Panc1 (cell line): ENCODE data around the gene NOMO2. TPM values are rescaled to one million over a fixed set of nuclear protein-coding genes. Genes with fewer than 3 reads are reported as not detected.
"Not testable (repeated sequence)": the region's sequence is repeated elsewhere in the genome, so short reads cannot be mapped to it uniquely, and the experiment has no call there.

Experiments
- ATAC-seq: fragments of 200-7000 bp; cut with Tn5 transposase; 2 replicates; pipeline ENCODE4 v1.9.1; 2020; ENCODE audit warnings: mild to moderate bottlenecking, moderate library complexity
- BruUV-seq: library from RNA; stranded (reverse); fragments of 400-500 nt; replicated peaks from 2 replicates; lab custom pipeline; 2021; lab: Mats Ljungman, UMichigan
- CTCF ChIA-PET: fragments of 300-600 bp; sonication (Branson Sonifier 250); formaldehyde crosslinking; loops from one replicate; lab custom pipeline; 2022; ENCODE audit warnings: antibody characterized with exemption; lab: Charles Lee
- POLR2A ChIA-PET: fragments of 300-600 bp; sonication (Branson Sonifier 250); formaldehyde crosslinking; loops from one replicate; lab custom pipeline; 2022; ENCODE audit warnings: antibody characterized with exemption; lab: Charles Lee
- DNase-seq: peaks from one replicate; pipeline ENCODE4 v3.0.0-alpha.2; 2010; ENCODE audit warnings: low read depth, low spot score
- H3K27ac ChIP-seq: 2 replicates; pipeline ENCODE4 v1.5.1; 2011; ENCODE audit warnings: mild to moderate bottlenecking, low read length, inconsistent platforms
- H3K27me3 ChIP-seq: fragments of 200-500 bp; sonication (Bioruptor generic); 2 replicates; pipeline ENCODE4 v1.6.0; 2014; ENCODE audit warnings: low read length, inconsistent platforms; ENCODE audit not compliant: control insufficient read depth, insufficient read depth
- H3K36me3 ChIP-seq: fragments of 200-500 bp; sonication (Bioruptor generic); 2 replicates; pipeline ENCODE4 v1.5.1; 2014; ENCODE audit warnings: inconsistent platforms, mild to moderate bottlenecking, low read length, moderate library complexity; ENCODE audit not compliant: control insufficient read depth, insufficient read depth
- H3K4me1 ChIP-seq: 2 replicates; pipeline ENCODE4 v1.5.1; 2011; ENCODE audit warnings: inconsistent platforms, mild to moderate bottlenecking, low read length, moderate library complexity; ENCODE audit not compliant: control insufficient read depth, insufficient read depth
- H3K4me3 ChIP-seq, 2 experiments: 2 replicates each; pipeline ENCODE4 v1.5.1; 2011 to 2012; ENCODE audit warnings: low read depth in 2 of 2, low read length in 2 of 2, mild to moderate bottlenecking in 2 of 2, inconsistent platforms in 1 of 2, moderate library complexity in 1 of 2
- H3K9me3 ChIP-seq: fragments of 200-500 bp; sonication (Bioruptor generic); 2 replicates; pipeline ENCODE4 v1.5.1; 2014; ENCODE audit warnings: low read depth, mild to moderate bottlenecking, inconsistent platforms, low read length, moderate library complexity; ENCODE audit not compliant: control insufficient read depth, insufficient read depth
- in situ Hi-C: cut with HindIII; loops from 2 replicates; pipeline ENCODE4 v1.10.0; 2016; ENCODE audit warnings: low sequenced_read_pairs, low pct_unique_long_range_greater_than_20kb
- intact Hi-C: fragments of 100-400 bp; cut with micrococcal nuclease; formaldehyde crosslinking; loops from one replicate; pipeline ENCODE4 v1.10.0; 2022; ENCODE audit not compliant: unreplicated experiment
- total RNA-seq: library from RNA; stranded (reverse); gene quantifications from one replicate; pipeline ENCODE4 v1.2.1, GENCODE V29; 2021; ENCODE audit not compliant: unreplicated experiment

The NOMO2 gene
- total RNA-seq, 1 experiment from 2014 or later = 293 TPM

DNA sequence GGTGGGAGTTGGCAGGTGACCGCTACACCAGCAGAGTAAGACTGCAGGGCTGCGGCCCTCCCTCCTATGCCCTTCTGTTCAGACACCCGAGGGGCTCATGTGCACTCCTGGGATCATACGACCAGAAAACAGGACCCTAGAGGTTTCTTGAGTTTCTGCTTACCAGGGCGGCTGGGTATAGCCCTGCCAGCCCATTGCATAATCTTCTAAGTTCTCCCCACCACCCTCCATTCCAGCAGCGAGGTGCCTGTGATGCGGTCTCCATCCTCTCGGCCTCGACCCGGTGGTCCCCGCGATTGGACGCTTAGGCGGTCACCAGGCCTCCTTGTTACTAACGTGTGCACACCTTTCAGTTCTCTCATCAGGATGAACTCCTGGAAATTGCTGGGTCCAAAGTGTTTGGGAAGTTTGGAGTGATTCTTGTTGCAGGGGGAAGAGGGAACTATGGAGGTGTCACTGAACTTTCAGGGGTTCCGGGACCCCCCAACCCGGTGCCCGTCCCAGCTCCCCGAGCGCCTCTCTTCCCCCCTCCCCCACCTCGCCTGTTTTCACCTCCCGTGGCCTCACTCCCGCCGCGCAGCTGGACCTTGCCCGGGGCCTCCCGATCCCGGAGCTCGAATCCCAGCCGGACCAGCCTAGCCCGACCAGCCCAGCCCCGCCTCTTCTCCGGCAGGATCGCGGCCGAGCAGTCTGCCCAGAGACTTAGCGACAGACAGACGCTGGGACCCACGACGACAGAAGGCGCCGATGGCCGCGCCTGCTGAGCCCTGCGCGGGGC lies 8.8 kb upstream of the NOMO2 start:
- CTCF ChIA-PET, H3K4me1 ChIP-seq, BruUV-seq: not testable (repeated sequence)

GRCh38 chr16:18560416-18561220 lies 1.3 kb downstream of the NOMO2 start:
- H3K27ac ChIP-seq, intact Hi-C loops, CTCF ChIA-PET, H3K9me3 ChIP-seq, DNase-seq, ATAC-seq, POLR2A ChIA-PET, in situ Hi-C loops, H3K4me1 ChIP-seq, H3K27me3 ChIP-seq, H3K36me3 ChIP-seq: not testable (repeated sequence)
- TSS peak; percentile 86 for BruUV-seq
- H3K4me3 ChIP-seq = peak overlapping the region; percentile 39 to 54

More for the DNA sequence above, 8.8 kb upstream of the NOMO2 start:
- H3K9me3 ChIP-seq, H3K27me3 ChIP-seq, intact Hi-C loops, DNase-seq, in situ Hi-C loops, H3K36me3 ChIP-seq, H3K27ac ChIP-seq, POLR2A ChIA-PET: not testable (repeated sequence)
- peak overlapping the region; percentile 16 to 21; a peak in 2 of 4 replicates for H3K4me3 ChIP-seq
- peak; percentile 90 for ATAC-seq

DNA sequence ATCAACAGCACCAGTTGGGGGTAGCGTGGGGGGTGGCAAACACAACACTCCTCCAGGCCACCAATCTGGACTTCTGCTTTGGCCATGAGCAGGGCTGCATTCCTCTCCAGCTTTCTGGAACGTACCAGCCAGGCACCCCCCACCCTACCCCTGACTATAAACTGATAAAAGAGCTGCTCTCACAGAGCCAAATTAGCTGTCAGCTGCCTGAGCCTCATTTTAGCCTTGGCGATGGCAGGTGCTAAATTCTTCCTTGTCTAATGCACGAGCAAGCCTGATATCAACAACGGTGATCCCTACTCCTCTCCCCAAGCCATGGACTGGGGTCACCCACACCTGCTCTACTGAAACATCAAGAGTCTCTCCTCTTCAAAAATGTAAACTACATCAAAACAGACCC lies 8.2 kb downstream of the NOMO2 start:
- H3K9me3 ChIP-seq, in situ Hi-C loops, CTCF ChIA-PET, H3K36me3 ChIP-seq, intact Hi-C loops, DNase-seq, H3K27ac ChIP-seq, H3K4me3 ChIP-seq, BruUV-seq, H3K4me1 ChIP-seq, POLR2A ChIA-PET, ATAC-seq, H3K27me3 ChIP-seq: not testable (repeated sequence)

GRCh38 chr16:18547382-18547781 lies 14.5 kb downstream of the NOMO2 start:
- H3K4me1 ChIP-seq, CTCF ChIA-PET, H3K27ac ChIP-seq, intact Hi-C loops, POLR2A ChIA-PET, ATAC-seq, DNase-seq, H3K27me3 ChIP-seq, BruUV-seq, in situ Hi-C loops, H3K9me3 ChIP-seq, H3K4me3 ChIP-seq, H3K36me3 ChIP-seq: not testable (repeated sequence)

DNA sequence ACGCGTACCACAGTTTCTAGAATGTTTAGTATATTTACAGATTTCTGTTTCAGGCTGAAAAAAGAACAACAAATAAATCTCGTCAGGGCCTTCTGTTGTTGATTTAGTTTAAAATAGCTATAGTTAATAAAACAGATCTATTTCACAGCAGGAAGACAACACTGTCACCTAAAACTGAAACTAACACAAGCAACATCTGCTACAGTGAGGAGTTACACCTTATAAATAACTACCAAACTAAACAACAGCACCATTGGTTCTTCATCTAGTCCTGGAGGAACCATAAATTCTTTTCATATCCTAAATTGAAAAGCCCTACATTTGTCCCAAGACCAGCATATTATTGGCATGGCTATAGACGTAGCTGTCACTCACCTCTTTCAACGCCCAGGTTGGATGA lies 15.0 kb downstream of the NOMO2 start:
- H3K36me3 ChIP-seq, ATAC-seq, H3K4me3 ChIP-seq, H3K27me3 ChIP-seq, DNase-seq, intact Hi-C loops, CTCF ChIA-PET, BruUV-seq, H3K27ac ChIP-seq, POLR2A ChIA-PET, H3K9me3 ChIP-seq, in situ Hi-C loops, H3K4me1 ChIP-seq: not testable (repeated sequence)

DNA sequence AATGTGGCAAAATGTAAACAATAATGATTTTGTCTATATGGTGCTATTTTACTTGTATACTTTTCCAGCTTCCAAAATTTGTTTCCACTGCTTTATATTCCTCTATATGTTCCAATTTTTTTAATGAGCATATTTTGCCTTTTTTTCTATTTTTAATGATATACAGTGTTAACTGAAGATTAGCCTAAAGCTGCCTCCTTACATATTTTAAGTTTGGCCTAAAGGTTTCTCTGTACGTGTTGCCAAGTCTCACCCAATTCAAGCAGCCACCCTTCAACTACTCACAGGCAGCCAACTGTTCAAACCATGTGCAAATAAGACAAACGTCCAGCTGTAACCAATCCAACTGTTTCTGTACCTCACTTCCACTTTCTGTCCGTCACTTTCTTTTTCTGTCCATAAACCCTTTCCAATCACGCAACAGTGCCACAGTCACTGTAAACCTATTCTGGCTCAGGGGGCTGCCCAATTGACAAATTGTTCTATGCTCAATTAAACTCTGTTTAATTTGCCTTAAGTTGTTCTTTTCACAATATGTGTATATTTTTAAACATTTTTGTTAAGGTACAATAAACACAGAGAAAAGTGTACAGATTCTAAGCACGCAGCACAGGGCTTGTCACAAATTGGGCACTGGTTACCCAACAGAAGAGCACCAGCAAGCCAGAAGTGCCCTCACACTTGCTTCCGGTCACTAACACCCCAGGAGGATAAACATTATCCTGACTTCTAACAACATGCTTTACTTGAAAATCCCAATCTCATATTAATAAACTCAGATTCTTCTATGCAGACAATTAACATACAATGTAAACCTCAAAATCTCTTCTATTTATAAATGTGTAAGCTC lies 17.4 kb downstream of the NOMO2 start:
- intact Hi-C loops, H3K27ac ChIP-seq, ATAC-seq, H3K27me3 ChIP-seq, H3K9me3 ChIP-seq, BruUV-seq, CTCF ChIA-PET, H3K4me3 ChIP-seq, in situ Hi-C loops, DNase-seq, H3K4me1 ChIP-seq, H3K36me3 ChIP-seq, POLR2A ChIA-PET: not testable (repeated sequence)

DNA sequence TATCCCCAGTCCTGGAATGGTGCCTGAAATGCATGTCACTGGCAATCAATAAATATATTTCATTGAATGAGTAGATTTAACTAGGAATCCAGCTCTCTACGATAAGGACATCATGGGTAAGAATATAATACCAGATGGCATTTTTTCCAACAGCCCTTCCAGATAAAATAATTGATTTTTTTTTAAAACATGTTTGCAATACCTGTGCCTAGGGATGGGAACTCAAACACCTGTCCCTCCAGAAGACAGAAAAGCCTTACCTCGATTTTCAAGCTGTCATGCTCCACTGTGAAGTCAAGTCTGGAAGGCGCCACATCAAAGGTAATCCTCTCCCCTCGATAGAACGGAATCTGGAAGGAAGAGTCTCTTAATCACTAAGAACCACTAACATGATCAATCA lies 20.0 kb downstream of the NOMO2 start:
- H3K27ac ChIP-seq, ATAC-seq, H3K4me3 ChIP-seq, DNase-seq, CTCF ChIA-PET, H3K27me3 ChIP-seq, intact Hi-C loops, H3K36me3 ChIP-seq, H3K9me3 ChIP-seq, POLR2A ChIA-PET, in situ Hi-C loops, H3K4me1 ChIP-seq: not testable (repeated sequence)
- TSS peak; percentile 63 for BruUV-seq
